NCI-H146 (cell line): Measurements from ENCODE around the gene KANSL1L.
"Not testable (repeated sequence)": the region's sequence is repeated elsewhere in the genome, so short reads cannot be mapped to it uniquely, and the experiment has no call there.

Source experiments
- DNase-seq: peaks from one replicate; lab custom pipeline; 2025; lab: John Stamatoyannopoulos, UW

KANSL1L gene

DNA sequence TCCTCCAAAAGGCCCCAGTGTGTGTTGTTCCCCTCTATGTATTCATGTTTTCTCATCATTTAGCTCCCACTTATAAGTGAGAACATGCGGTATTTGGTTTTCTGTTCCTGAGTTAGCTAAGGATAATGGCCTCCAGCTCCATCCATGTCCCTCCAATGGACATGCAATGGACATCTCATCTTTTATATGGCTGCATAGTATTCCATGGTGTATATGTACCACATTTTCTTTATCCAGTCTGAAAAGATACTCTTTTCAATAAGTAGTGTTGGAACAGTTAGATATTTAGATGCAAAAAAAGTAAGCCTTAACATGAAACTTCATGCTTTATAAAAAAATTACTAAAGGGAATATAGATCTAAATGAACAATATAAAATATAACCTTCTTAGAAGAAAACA lies 5.9 kb upstream of the KANSL1L start:
- not testable (repeated sequence) for DNase-seq

DNA sequence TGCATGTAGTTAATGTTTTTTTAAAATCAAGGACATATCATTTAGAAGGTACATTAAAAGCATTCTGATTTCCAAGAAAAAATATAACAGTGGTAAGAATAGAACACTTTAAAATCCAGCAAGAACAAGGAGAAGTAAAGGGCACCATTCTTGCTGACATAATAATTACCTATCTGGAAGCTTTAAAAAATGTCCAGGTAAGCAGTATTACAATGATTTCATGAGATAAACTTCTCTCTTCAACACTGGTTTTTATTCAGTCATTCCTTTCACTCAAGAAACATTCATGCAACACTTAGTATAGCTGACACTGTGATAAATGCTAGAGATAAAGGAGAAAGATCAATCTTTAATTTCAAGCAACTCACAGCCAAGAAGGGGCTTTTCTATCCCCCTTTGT lies 2.9 kb upstream of the KANSL1L start:
- DNase-seq = no peak

DNA sequence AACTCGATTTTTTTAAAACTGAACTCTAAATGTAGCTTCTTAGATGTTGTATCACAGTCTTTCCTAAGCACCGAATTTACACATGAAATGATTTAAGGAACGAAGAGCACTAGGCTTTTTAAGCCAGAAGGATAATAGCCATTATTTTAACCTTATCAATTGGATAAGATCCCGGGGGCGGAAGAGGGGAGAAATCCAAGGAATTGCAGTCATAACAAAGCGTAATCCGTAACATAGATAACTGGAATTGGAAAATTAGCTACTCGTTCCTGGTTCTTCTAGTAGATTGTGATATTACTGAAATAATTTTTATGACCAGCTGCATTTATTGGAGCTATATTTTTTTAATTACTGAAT lies 988 bp upstream of the KANSL1L start:
- DNase-seq = peak; percentile 16

DNA sequence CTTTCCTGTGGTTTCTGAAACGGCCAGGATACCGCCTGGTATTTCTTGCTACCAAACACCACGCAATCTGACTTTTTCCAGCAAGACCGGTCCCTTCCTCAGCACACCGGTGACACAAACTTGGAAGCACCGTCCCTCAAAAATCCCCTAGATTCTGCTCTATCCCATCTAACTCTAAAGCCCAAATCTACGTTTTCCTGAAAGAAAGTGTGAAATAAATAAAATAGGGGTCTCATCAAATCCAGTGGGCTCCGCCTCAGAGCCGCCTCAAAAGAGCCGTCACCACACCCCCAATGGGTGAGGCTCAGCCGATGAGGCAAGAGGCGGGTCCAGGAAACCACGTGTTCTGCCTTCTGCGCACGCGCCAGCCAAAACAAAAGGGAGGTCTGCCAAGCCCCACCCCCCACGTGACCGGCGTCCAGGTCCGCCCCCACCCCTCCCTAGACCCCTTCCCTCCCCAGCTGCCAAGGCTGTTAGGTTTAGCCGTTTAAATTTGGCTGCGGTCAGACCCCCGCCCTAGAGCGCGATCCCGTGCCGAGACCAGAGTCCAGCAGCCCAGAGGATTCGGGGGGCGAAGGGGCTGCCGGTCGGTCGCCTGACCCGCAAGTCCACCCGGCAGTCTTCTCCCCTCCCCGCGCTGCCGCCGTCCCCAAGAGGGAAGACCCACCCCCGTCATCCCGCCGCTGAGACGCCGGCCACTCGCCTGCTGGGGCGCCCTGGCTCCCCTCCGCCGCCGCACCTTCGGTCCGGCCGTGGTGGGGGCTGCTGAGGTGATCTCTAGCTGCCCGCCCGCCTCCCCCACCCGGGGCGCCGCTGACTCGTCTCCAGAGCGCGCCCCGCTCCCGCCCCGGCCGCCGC lies 534 bp downstream of the KANSL1L start:
- DNase-seq = peak; percentile 92

DNA sequence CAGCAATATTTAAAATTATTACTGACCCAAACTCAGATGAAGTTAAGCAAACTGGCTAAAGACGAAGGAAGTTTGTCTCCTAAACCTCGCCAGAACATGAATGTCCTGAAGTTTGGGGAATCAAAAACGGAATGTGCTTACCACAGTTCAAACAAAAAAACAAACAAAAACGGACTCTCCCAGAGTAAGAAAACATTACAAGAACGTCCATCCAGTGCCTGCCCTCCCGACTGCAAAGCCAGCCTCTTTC lies 1.1 kb downstream of the KANSL1L start:
- DNase-seq = no peak

DNA sequence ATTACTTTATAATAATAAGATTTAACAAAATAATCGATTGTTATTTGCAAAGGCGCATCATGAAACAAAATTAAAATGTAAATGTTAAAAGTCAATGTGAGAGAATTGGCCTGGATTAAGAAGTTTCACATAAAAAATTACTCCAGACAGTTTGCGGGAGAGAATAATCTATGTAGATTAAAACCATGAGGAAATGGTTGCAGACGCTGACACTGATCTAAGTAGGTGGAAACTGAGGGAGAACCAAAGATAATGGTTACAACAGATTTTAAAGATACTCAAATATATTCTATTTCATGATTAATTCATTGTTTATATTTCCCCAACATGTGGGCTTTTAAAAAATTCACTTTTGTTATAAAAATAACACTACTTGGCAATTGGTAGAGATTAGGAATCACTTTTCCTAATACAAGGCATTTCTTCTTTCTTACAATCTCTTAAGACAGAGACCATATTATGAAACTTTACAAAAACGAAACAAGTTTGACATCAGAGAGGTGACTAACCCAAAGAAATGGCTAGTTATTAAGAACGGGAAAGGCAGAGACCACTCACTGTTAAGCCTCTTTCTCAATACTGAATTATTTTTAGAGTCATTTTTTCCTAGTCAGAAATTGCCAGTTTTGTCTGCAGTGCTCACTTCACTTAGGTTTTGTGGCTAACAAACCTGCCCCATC lies 1.6 kb downstream of the KANSL1L start:
- no peak for DNase-seq

DNA sequence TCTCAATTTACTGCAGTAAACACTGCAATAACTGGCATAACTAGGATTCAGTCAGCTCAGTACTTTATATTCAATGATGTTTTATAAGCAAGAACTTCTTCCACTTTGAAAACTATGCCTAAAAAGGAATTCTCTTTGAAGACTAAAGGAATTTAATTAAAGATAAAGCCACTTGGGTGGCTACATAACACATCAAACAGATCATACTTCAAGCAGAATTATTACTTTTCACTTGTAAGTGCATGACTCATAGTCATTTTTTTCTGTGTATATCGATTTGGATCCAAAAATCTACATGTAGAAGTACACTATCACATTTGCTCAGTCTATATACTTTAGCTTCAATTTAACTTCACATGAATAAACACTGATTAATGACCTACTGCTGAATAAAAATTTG lies 4.0 kb downstream of the KANSL1L start:
- DNase-seq = no peak

DNA sequence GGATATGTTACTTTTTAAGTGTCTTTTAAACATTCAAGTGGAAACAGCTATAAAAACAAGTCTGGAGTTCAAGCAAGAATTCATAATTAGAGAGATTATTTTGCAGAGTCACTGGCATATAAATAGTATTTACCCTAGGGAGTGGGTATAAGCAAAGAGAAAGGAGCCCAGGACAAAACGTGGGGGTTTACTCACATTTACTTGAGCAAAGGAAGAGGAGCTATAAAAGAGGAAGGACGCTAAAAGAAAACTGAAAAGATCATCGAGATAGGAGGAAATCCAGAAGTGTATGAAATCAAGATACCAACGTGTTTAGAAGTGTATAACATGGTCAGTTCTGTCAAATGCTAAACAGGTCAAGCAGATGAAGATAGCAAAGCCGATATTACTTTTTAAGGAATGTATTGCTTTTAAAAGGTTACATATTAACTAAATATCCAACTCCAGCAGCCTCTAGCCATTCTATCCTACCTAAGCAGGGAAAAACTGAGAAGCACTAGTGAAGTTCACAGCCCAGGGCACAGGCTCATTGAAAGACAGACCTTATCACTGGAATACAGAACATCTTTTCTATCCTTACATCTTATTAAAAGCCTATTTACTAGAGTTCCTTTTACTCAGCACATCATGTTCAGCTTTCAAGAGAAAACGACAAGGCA lies 8.6 kb downstream of the KANSL1L start:
- DNase-seq = no peak

DNA sequence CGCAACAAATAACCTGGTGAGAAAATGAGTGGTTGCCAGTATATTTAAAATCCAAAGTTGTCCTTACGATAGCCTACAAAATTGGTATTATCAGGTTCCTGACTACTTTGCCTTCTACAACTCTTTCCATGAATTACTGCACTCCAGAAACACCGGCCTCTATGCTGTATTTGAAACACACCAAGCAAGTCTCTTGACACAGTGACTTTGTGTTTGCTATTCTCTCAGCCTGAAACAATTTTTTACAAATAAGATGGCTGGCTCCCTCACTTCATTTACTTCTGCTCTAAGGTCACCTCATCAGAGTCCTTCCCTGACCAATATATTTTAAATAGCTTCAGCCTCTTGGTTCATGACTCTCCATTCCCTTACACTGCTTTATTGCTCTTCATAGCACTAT lies 12.2 kb downstream of the KANSL1L start:
- DNase-seq = no peak

DNA sequence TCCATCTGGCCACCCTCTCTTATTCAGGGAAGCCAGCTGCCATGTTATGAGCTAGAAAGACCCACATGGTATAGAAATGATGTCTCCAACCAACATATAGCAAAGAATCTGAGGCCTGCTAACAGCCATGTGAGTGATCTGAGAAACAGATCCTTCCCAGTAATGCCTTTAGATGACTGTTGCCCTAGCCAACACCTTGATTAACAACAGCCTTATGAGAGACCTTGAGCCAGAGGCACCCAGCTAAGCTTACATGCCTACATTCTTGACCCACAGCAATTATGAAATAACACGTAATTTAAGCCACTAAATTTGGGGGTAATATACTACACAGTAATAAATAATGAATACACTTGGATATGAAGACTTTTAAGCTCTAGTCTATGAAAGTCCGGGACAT lies 13.0 kb downstream of the KANSL1L start:
- no peak for DNase-seq

DNA sequence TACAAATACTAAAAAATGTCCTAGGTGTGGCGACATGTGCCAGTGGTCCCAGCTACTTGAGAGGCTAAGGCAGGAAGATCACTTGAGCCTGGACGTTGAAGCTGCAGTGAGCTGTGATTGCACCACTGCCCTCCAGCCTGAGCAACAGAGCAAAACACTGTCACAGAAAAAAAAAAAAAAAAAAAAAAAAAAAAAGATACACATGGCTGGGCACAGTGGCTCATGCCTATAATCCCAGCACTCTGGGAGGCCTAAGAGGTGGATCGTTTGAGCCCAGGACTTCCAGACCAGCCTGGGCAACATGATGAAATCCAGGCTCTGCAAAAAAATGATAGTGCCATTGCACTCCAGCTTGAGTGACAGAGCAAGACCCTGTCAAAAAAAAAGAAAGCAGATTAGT lies 13.7 kb downstream of the KANSL1L start:
- no peak for DNase-seq

DNA sequence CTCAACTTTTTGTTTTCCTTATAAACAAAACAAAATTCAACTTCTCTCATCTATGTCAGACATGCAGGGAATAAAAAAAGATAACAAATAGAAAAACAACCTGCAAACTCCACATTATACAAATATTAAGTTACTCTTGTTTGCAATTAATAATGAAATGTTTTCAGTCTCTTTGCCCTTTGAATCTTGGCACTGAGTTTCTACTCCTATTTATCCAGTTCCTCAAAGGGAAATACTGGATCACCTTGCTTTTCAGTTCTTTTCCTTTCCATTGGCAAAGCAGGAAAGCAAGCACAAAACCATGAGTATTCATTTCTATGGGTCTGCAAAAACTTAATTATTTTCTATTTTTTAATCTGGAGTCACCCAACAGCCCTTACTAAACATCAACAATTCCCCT lies 23.6 kb downstream of the KANSL1L start:
- DNase-seq = no peak

DNA sequence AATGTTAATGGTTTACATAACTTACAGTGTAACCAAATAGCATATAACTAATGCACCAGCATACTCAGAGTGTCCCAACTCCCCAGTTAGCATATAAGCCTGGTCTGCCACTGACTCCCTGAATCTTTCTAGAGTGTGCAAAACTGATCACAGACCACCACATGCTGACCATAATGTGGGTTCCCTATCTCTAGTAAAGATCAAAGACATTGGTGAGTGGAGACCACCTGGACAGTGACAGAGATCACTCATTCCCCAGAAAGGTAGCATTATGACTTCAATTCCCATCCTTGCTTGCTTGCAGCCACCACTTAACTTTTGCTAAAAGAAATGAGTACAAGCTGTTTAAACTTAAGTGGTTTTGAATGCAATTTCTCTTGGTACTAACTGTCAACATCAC lies 39.0 kb downstream of the KANSL1L start:
- no peak for DNase-seq

DNA sequence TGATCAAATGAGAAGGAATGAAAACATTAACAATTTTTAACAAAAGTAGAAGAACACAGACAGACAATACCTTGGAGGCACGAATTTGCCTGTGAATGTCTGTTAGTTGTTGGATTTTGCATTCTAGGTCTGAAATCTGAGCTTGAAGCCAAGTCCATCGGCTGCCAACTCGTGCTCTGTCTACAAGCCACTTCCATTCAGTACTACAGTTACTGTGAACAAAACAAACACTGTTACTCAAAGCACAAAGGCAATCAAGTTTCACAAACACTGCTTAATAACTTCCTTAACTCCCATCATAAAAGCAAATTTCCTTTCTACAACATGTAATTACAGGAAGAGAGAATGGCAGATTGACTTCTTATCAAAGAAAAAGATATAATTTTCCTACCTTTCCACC lies 42.2 kb downstream of the KANSL1L start:
- DNase-seq = peak; percentile 65

DNA sequence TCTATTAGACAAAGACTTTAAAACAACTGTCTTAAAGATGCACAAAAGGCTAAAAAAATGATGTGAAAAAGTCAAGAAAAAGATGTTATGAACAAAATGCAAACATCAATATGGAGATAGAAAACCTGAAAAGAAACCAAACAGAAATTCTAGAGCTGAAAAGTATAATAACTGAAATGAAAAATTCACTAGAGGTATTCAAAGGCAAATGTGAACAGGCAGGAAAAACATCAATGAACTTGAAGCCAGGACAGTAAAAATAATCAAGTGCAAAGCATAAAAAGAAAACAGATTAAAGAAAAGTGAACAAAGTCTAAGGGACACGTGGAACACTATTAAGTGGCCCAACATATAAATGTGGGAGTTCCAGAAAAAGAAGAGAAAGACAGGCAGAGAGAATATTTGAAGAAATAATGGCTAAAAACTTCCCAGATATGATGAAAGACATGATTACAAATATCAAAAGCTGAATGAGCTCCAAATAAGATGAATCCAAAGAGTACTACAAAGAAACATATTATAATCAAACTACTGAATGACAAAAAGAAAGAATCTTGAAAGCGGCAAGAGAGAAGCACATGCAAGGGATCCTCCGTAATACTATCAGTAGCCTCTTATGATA lies 57.5 kb downstream of the KANSL1L start:
- no peak for DNase-seq

DNA sequence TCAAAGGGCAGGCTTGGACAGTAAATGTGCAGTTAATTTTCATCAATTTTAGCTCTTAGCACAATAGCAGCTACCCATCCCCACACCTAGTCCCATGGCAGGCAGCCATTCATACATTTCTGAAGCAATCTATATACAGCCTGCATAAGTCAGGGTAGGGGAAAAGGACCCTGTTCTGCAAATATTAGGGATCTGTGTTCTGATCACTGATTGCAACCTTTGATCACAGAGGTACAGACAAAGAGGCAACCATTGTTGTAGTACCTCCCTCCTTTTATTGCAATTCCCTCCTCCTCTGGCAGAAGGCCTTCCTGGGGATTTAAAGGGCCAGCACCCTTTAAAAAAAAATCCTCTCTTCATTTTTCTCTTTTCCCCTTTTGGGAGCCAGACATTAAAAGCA lies 58.3 kb downstream of the KANSL1L start:
- no peak for DNase-seq

DNA sequence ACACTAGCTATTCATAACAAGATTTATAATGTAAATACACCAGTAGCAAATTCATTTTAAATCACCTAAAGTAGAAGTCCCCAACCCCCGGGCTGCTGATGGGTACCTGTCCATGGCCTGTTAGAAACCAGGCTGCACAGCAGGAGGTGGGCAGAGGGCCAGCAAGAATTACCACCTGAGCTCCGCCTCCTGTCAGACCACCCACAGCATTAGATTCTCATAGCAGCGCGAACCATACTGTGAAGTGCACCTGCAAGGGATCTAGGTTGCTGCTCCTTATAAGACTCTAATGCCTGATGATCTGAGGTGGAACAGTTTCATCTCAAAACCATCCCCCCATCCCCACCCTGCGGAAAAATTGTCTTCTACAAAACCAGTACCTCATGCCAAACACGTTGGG lies 71.3 kb downstream of the KANSL1L start:
- DNase-seq = peak; percentile 12

DNA sequence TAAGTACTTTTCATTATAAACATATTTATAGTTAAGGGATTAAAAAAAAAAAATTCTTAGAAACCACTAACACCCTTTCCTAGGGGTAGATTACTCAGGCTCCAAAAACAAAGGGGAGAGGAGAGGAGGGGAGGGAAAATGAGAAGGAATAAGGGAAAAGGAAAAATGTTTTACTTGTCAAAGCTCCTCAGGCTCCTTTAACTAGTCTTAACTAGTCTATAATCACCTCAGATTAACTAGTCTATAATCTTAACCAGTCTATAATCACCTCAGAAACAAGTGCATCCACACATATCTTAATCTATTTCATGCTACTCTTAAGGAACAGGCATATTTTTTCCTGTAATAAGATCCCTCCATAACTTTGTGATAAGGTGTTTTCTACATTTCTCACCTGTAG lies 76.4 kb downstream of the KANSL1L start:
- no peak for DNase-seq

DNA sequence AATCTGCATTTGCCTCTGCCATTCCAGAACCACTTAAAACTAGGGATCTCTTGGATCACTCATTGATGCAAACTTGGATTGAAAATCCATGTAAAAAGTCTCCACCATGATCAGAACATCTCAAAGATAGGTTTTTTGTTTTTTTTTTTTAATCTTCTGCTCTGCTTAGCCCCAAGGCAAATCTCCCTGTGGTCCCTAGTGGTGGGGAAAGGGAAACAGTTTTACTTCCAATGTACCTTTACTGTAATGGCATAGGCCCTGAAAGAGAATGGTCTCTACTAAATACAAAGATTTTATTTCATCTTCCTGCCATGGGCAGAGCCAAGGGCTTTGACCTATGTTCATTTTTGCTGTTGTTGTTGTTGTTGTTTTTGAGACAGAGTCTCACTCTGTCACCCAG lies 78.4 kb downstream of the KANSL1L start:
- no peak for DNase-seq

DNA sequence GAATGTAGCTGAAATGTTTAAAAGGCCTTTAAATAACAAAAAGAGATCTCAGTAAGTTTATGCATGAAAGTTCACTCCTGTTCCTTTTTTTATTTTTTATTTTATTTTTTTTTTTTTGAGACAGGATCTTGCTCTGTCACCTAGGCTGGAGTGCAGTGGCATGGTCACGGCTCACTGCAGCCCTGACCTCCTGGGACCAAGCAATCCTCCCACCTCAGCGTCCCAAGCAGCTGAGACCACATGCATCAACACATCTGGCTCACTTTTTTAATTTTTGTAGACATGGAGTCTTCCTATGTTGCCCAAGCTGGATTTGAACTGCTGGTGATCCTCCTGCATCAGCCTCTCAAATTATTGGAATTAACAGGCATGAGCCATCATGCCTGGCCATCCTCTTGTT lies 84.3 kb downstream of the KANSL1L start:
- no peak for DNase-seq

DNA sequence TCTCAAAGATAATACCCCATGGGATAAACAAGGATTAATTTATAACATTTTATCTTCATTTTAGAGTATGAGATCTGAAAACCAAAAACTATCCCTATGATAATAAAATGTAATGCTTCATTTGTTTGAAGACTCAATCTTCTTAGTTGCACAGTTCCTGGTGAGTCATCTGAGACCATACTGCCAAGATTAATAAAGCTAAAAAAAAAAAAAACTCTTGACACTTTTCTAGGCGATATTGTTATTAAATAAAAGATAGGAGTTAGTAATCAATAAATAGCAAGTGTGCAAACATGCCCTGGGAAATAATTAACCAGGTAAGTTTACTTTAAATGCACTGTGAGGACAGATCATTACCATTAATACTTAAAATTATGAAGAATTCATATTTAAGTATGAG lies 84.9 kb downstream of the KANSL1L start:
- no peak for DNase-seq

DNA sequence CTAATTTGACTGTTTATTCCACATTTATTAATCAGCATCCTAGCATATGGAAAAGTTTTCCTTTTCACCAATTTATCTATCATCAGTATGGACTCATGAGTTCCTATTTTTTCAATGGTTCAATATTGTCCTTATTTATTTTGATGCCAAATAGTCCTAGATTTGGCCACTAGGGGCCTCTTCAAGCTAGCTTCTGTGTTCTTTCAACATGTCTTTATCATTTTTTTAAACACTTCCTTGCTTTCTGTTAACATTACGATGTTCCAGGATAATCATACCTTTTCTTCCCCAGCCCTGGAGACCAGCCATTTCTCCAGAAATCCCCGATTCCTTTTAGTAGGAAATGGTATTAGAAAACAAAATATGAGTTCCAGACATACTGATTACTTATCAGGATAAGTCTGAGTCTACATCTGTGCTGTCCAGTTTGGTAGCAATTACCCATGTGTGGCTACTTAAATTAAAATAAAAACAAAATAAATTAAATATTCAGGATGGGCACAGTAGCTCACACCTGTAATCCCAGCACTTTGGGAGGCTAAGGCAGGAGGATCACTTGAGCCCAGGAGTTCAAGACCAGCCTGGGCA lies 98.2 kb downstream of the KANSL1L start:
- peak; percentile 30 for DNase-seq

DNA sequence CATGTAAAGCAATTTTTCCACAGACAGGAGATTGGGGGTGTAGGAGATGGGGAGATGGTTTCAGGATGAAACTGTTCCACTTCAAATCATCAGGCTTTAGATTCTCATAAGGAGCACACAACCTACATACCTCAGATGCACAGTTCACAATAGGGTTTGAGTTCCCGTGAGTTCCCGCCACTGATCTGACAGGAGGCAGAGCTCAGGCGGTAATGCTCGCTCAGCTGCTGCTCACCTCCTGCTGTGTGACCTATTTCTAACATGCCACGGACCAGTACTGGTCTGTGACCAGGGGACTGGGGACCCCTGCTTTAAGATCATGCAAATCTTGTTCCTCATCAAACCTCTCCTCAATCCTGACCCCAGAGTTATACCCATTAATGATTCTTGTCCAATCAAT lies 98.7 kb downstream of the KANSL1L start:
- peak; percentile 10 for DNase-seq
